Fibroblast of skin of left biceps (primary cell): Measurements from ENCODE around the gene SARNP.

Source experiments
- DNase-seq, 2 experiments: peaks; one replicate each; pipeline ENCODE4 v3.0.0-alpha.2; 2013; ENCODE audit warnings: low read depth in 2 of 2

The SARNP gene

DNA sequence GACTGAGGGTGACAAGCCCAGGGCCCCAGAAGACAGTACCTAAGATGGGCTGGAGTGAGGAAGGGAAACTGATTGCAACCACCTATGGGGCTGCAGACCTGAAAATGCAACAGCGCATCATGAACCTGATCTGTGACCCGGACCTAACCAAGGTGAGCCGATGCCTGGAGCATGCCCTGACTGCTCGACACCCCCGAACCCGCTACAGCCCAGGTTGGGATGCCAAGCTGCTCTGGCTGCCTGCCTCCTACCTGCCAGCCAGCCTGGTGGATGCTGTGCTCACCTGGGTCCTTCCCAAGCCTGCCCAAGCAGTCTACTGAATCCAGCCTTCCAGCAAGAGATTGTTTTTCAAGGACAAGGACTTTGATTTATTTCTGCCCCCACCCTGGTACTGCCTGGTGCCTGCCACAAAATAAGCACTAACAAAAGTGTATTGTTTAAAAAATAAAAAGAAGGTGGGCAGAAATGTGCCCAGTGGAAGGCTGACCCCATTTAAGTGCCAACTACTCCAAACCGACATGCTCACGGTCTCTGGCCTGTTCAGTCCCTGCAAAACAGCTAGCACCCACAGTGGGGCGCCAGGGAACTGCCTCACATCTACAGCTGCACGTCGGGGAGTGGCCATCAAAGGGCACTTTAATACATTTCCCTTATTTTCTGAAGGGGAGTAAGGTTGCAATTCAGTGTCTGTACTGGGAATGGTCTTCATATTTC, 93.1 kb downstream of the SARNP start:
- no peak for DNase-seq

GRCh38 chr12:55723516-55724225, 93.9 kb downstream of the SARNP start:
- no peak for DNase-seq

DNA sequence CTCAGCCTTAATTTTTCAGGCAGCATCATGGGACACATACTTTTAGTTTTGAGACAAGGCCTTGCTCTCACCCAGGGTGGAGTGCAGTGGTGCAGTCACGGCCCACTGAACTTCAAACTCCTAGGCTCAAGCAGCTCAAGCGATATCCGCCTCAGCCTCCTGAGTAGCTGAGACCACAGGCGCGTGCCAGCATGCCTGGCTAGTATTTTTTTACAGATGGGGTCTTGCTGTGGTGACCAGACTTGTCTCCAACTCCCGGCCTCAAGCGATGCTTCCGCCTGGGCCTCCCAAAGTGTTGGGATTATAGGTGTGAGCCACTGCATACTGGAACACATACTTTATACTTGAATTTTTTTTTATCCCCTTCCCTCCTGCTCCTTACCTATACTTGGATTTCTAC, 94.6 kb downstream of the SARNP start:
- DNase-seq = no peak

DNA sequence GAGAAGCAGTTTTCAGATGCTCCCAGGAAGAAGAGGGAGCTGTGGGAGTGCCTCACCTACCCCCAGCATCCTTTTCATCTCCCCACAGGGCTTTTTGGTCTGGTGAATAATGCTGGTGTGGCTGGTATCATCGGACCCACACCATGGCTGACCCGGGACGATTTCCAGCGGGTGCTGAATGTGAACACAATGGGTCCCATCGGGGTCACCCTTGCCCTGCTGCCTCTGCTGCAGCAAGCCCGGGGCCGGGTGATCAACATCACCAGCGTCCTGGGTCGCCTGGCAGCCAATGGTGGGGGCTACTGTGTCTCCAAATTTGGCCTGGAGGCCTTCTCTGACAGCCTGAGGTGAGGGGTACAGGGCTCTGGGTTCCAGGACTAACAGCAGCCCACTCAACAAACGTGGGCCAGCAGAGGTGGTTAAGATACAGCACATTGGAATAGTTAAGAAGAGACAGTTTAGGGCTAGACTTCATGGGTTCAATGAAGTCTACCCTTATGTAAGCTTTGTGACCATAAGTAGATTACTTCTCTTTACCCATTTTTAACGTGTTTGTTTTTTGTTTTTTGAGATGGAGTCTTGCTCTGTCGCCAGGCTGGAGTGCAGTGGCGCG, 95.8 kb downstream of the SARNP start:
- no peak for DNase-seq

DNA sequence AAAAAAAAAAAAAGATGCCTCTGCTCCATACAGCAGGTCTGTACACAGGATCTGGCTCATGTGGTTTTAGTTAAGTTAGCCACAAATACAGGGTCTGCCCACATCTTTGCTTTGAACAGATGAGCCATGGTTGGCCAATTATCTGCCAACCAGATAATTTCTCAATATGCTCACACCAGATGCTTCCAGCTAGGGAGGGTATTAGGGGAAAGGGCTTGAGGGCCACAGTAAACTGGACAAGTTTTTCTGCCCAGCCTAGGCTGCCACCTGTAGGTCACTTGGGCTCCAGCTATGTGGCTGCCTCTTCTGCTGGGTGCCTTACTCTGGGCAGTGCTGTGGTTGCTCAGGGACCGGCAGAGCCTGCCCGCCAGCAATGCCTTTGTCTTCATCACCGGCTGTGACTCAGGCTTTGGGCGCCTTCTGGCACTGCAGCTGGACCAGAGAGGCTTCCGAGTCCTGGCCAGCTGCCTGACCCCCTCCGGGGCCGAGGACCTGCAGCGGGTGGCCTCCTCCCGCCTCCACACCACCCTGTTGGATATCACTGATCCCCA, 96.6 kb downstream of the SARNP start:
- peak in 1 of 2 experiments; percentile 68 for DNase-seq

- DNase-seq = no peak
These were observed 97.4 kb downstream of the SARNP start, which contains the start of gene RDH5 for GRCh38 chr12:55720071-55720564. Gene RDH5 (plus strand): TSS chr12:55720393. CDS start chr12:55721185, 792 bp downstream.

DNA sequence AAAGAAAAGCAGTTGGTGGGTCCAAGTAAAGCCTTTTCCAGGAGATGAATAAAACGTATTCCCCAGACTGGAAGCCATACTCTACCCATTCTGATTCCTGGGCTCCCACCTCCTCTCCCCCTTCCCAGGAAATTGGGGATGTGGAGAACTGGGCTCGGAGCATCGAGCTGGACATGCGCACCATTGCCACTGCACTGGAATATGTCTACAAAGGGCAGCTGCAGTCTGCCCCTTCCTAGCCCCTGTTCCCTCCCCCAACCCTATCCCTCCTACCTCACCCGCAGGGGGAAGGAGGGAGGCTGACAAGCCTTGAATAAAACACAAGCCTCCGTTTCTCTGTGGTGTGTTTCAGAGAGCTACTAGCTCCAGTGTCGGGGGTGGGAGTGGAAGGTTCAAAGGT, 98.2 kb downstream of the SARNP start:
- no peak for DNase-seq

DNA sequence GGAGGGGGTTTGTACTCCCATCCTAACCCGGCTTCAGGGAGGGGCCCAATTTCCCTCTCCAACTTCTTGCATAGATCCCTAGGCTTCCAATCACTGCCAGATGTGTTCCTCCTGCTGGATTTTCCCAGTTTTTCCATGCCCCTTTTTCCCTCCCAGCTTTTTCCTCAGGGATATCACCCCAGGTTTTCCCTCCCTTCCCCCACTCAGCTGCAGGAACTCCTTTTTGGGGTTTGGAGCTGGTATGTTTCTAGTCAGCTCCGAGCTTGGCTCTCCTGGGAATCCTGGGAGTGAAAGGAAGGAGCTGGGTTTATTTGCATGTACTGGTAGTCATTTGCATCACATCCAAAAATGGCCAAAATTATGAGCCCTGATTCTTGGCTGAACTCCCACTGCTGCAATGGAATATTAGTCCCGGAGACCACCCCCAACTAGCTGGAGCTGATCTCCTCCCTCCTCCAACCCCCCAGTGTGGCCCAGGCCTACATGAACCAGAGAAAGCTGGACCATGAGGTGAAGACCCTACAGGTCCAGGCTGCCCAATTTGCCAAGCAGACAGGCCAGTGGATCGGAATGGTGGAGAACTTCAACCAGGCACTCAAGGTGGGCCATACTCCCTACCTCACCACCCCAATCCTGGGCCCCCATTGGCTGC, 98.8 kb downstream of the SARNP start:
- no peak for DNase-seq

GRCh38 chr12:55718015-55718414, 99.5 kb downstream of the SARNP start:
- DNase-seq = no peak

GRCh38 chr12:55717011-55718007, 100.2 kb downstream of the SARNP start:
- DNase-seq = no peak

GRCh38 chr12:55716582-55716957, 101.0 kb downstream of the SARNP start:
- no peak for DNase-seq

DNA sequence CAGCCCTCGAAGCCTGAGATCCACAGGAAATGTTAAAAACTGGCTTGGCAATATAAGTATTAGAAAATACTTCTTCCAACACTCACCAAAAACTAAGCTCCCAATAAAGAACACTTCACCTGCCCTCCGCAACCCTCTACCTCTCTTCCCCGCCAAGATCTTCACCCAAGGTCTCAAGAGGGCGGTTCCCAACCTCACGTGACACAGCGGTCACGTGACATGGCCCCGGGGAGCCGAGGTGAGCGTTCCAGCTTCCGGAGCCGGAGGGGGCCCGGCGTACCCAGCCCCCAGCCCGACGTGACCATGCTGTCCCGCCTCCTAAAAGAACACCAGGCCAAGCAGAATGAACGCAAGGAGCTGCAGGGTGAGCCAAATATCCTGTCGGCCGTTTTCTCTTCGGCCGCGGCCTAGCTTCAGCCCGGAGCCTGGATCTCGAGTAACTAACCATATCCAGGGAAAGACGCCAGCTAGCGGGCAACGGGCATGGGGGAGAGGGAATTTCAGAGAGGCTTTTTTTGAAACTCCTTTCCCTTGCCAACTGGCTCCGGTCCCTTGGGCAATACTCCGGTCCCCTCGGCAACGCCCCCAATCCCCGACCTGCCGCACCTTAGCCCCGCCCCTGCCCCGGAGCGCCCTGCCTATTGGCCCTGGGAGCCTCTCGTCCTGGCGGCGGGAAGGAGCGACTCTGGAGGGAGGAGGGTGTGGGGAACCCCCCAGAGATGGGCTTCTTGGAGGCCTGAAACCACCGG, 101.5 kb downstream of the SARNP start, which contains the start of gene BLOC1S1:
Gene BLOC1S1, plus strand, starts transcription at position 214 of the 749 bp plus-strand sequence. Its CDS starts 6 bp downstream, at position 220.
- DNase-seq = peak; percentile 88 to 90

- no peak for DNase-seq
These were observed 102.3 kb downstream of the SARNP start for GRCh38 chr12:55715169-55715764.

GRCh38 chr12:55713721-55714120, 103.8 kb downstream of the SARNP start:
- DNase-seq = peak; percentile 74 to 76

DNA sequence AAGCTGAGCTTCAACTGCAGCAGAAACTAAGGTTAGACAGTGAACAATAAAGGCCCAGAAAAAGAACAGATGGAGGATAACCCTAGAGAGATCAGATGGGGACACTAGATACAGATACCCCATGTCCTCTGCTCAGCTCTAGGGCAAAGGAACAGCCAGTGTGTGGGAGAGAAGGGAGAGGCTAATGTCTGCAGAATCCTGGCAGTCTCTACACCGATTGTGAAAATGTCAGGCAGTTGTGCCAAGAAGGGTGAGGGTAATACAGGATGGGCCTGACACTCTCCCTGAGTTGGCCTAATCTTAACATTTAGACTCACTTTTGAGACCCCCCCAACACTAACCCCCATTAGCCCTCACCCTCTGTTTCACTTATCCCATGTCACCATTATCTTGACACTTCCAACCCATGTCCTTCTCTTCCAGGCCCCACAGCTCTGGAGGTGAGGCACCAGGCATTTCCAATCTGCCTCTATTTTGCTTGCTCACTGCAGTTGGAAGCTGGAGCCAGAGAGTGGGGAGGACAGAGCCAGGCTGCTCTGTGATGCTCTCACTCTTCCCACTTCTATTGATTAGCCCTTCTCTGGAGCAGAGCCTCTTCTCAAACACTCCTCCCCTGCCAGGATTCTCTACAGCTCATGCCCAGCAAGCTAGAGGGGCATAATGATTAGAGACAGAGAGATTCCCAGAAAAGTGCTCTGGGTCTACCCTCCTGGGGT, 104.7 kb downstream of the SARNP start:
- no peak for DNase-seq

DNA sequence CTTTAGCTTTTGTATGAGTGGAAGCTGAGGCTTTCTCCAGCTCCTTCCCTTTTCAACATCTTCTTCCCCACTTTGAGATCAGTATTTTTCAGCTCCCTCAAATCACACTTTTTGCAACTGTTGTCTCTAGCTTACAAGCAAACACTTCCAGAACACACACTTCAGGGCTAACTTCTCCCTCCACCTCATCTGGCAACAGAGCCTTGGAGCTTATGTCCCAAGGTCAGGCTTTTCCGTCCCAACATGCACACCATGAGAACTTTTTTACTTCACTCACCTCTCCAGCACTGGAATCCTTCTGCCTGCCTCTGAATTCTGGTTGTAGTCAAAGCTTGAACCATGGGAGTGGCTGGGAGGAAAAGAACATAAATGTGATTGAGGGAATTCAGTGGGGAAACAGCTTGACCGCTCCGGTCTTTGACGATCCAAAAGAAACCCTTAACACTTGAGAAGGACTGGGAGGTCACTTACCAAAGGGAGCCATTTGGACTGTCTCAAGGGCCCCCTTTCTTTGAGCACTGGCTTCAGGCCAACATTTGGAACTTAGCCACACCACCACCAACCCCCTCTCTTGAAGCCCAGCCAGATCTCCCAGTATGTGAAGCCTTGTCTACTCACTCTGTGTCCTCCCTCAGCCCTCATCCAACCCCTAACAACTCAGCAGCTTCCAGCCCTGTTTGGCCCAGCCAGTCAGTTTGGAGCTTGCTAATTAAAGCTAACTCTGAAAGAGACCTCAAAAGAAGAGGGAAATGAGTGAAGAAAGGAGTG, 105.6 kb downstream of the SARNP start:
- DNase-seq = no peak

DNA sequence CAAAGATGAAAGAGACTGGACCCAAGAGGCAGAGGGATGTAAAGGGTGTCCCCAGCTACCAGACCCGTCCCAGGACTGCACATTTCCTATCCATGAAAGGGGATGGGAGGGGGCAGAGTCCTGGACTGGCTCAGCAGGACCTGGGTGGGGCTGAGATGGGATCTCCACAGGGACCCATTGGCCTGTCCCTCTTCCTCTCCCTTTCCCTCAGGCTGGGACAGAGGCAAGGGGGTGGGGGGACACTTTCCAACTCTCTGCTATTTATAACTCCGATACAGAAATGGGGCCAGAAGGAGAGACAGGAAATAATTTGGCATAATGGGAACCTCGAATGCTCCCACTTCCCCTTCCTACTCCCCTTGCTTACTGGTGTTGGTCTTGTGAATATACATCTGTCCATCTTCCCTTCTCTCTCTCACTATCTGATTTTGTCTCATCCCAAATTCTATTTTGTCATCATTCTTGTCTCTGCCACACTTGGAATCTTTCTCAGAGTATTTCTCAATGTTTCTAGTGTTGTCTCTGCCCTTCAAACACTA, 108.8 kb downstream of the SARNP start:
- DNase-seq = no peak
